OCI-LY1 (cell line): ENCODE results near the gene CACHD1.

Experiments
- H2AFZ ChIP-seq: fragments of 200-600 bp; sonication (generic), shearing (Covaris generic); 2 replicates; pipeline ENCODE4 v1.6.0; 2014; ENCODE audit warnings: antibody characterized with exemption, mild to moderate bottlenecking, low read length
- H3F3A ChIP-seq: fragments of 200-600 bp; sonication (generic), shearing (Covaris generic); 2 replicates; pipeline ENCODE4 v1.6.0; 2014; ENCODE audit warnings: mild to moderate bottlenecking, antibody characterized with exemption, low read length, moderate library complexity; ENCODE audit not compliant: insufficient read depth
- H3K27ac ChIP-seq: fragments of 200-600 bp; sonication (generic); 2 replicates; pipeline ENCODE4 v1.5.1; 2014; ENCODE audit warnings: low read length, mixed run types, mild to moderate bottlenecking, low read depth; ENCODE audit not compliant: poor library complexity, severe bottlenecking
- H3K27me3 ChIP-seq: fragments of 200-600 bp; sonication (generic); 2 replicates; pipeline ENCODE4 v1.6.0; 2014; ENCODE audit warnings: antibody characterized with exemption, mild to moderate bottlenecking, low read length, moderate library complexity; ENCODE audit not compliant: insufficient read depth
- H3K36me3 ChIP-seq: fragments of 200-600 bp; sonication (generic); 2 replicates; pipeline ENCODE4 v1.6.1; 2014; ENCODE audit warnings: mild to moderate bottlenecking, antibody characterized with exemption, low read length, moderate library complexity, mixed read lengths; ENCODE audit not compliant: insufficient read depth
- H3K4me1 ChIP-seq: fragments of 200-600 bp; sonication (generic); 2 replicates; pipeline ENCODE4 v1.5.1; 2014; ENCODE audit warnings: mild to moderate bottlenecking, low read length, moderate library complexity; ENCODE audit not compliant: insufficient read depth, severe bottlenecking
- H3K4me2 ChIP-seq: fragments of 200-600 bp; sonication (generic), shearing (Covaris generic); 2 replicates; pipeline ENCODE4 v1.6.1; 2014; ENCODE audit warnings: low read length
- H3K4me3 ChIP-seq: fragments of 200-600 bp; sonication (generic); 2 replicates; pipeline ENCODE4 v1.5.1; 2014; ENCODE audit warnings: low read length, low read depth, mild to moderate bottlenecking, mixed read lengths; ENCODE audit not compliant: poor library complexity, severe bottlenecking
- H3K79me2 ChIP-seq: fragments of 200-600 bp; shearing (Covaris generic); 2 replicates; pipeline ENCODE4 v1.6.1; 2016; ENCODE audit warnings: mixed run types, low read length, mixed read lengths; ENCODE audit not compliant: insufficient read depth
- H3K9ac ChIP-seq: fragments of 200-600 bp; sonication (generic), shearing (Covaris generic); 2 replicates; pipeline ENCODE4 v1.6.1; 2014; ENCODE audit warnings: mild to moderate bottlenecking, low read length, mixed read lengths
- H3K9me2 ChIP-seq: fragments of 200-600 bp; sonication (generic), shearing (Covaris generic); 2 replicates; pipeline ENCODE4 v1.6.1; 2014; ENCODE audit warnings: low read depth, mild to moderate bottlenecking, low read length, mixed read lengths
- H3K9me3 ChIP-seq: fragments of 200-600 bp; shearing (Covaris generic); 2 replicates; pipeline ENCODE4 v1.6.1; 2014; ENCODE audit warnings: low read length, mixed read lengths
- H4K20me1 ChIP-seq: fragments of 200-600 bp; sonication (generic), shearing (Covaris generic); 2 replicates; pipeline ENCODE4 v1.6.0; 2016; ENCODE audit warnings: mild to moderate bottlenecking, low read length; ENCODE audit not compliant: insufficient read depth
- CTCF ChIP-seq: fragments of 200-600 bp; sonication (generic), shearing (Covaris generic); IDR thresholded peaks from 2 replicates; pipeline ENCODE4 v1.5.1; 2017; ENCODE audit warnings: mild to moderate bottlenecking, antibody characterized with exemption, low read length, moderate library complexity, mixed read lengths
- EZH2 ChIP-seq: fragments of 200-600 bp; sonication (generic), shearing (Covaris generic); IDR thresholded peaks from 2 replicates; pipeline ENCODE4 v1.8.0; 2017; ENCODE audit warnings: borderline replicate concordance, mixed run types, mild to moderate bottlenecking, antibody characterized with exemption, low read length, moderate library complexity, mixed read lengths

CACHD1 gene

GRCh38 chr1:64579767-64580166, 109.8 kb downstream of the CACHD1 start:
- H3K27me3 ChIP-seq = no peaks in the 10 kb centered on the region
- no peaks in the 10 kb centered on the region for H3K79me2 ChIP-seq
- H3F3A ChIP-seq = no peaks in the 10 kb centered on the region
- H3K4me2 ChIP-seq = no peak overlapping the region
- H3K9me2 ChIP-seq = no peaks in the 10 kb centered on the region
- TF ChIP-seq CTCF = no peak
- TF ChIP-seq EZH2 = no peak
- no peak overlapping the region for H3K27ac ChIP-seq
- H3K9ac ChIP-seq = no peak overlapping the region
- no peak overlapping the region for H3K4me3 ChIP-seq
- H3K36me3 ChIP-seq = no peaks in the 10 kb centered on the region
- H4K20me1 ChIP-seq = no peaks in the 10 kb centered on the region
- no peaks in the 10 kb centered on the region for H3K4me1 ChIP-seq
- no peak overlapping the region for H2AFZ ChIP-seq
- H3K9me3 ChIP-seq = no peaks in the 10 kb centered on the region

GRCh38 chr1:64581135-64581842, 111.4 kb downstream of the CACHD1 start:
- no peaks in the 10 kb centered on the region for H3K4me1 ChIP-seq
- no peaks in the 10 kb centered on the region for H3K9me3 ChIP-seq
- TF ChIP-seq CTCF = no peak
- TF ChIP-seq EZH2 = no peak
- H3K36me3 ChIP-seq = no peaks in the 10 kb centered on the region
- H3K4me2 ChIP-seq = no peak overlapping the region
- no peaks in the 10 kb centered on the region for H3K9me2 ChIP-seq
- no peaks in the 10 kb centered on the region for H4K20me1 ChIP-seq
- no peak overlapping the region for H3K4me3 ChIP-seq
- H3K79me2 ChIP-seq = no peaks in the 10 kb centered on the region
- no peak overlapping the region for H3K9ac ChIP-seq
- no peaks in the 10 kb centered on the region for H3K27me3 ChIP-seq
- H3K27ac ChIP-seq = no peak overlapping the region
- H3F3A ChIP-seq = no peaks in the 10 kb centered on the region
- no peak overlapping the region for H2AFZ ChIP-seq

GRCh38 chr1:64581843-64582185, 111.9 kb downstream of the CACHD1 start:
- Histone ChIP-seq H3K4me3 (no peak overlapping the region), H3K36me3 (no peaks in the 10 kb centered on the region), H3K27ac (no peak overlapping the region), H3K9me2 (no peaks in the 10 kb centered on the region), H4K20me1 (no peaks in the 10 kb centered on the region), H3F3A (no peaks in the 10 kb centered on the region), H2AFZ (no peak overlapping the region), H3K4me1 (no peaks in the 10 kb centered on the region), H3K9ac (no peak overlapping the region), H3K79me2 (no peaks in the 10 kb centered on the region), H3K9me3 (no peaks in the 10 kb centered on the region), H3K27me3 (no peaks in the 10 kb centered on the region), H3K4me2 (no peak overlapping the region)
- TF ChIP-seq EZH2 (no peak), CTCF (no peak)
